Fibroblast of skin of left biceps (primary cell): ENCODE measurements around the gene LSMEM2.
"Not testable (repeated sequence)": the region's sequence is repeated elsewhere in the genome, so short reads cannot be mapped to it uniquely, and the experiment has no call there.

ENCODE experiments used
- DNase-seq, 2 experiments: peaks; one replicate each; pipeline ENCODE4 v3.0.0-alpha.2; 2013; ENCODE audit warnings: low read depth in 2 of 2

Gene LSMEM2

DNA sequence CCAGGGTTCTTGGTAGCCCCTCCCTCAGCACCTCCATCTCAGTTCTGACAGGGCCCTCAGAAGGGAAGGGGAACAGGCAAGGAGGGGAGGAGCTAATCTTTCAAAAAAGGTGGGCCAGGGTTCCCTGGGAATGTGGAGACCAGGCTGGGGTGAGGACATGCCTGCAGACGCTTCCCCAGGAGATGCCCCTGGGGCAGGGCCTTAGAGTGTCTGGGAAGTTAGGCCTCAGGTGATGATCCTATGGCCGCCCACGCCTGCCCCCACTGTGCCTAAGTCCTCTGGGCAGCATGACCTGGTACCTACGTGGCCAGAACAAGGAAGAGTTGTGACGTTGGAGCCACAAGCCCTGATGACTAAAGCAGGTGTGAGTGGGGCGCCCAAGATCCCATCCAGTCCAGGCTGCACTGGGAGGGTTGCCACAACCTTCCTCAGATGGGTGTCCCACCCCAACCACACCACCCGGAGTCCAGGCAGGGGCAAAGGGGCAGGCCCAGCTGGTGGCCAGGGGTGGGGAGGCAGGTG lies 13.9 kb upstream of the LSMEM2 start:
- no peak for DNase-seq

DNA sequence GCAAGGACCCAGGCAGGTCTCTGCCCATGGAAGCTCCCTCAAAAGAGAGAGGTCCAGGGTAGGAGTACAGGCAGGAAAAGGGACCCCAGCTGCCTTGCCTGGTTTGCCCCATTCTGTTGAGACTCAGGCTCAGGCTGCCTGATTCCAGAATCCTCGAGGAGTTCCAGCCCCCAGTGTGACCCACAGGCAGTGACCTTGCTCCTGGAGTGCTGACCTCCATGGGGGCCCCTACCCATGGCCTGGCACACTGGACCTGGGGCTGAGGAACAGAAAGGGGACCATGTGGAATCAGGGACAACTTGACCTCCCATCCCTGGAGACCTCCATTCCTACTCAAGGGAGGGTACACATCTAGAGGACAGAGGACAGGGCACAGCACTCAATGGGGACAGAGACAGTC lies 13.3 kb upstream of the LSMEM2 start:
- no peak for DNase-seq

GRCh38 chr3:50266017-50266416 lies 12.9 kb upstream of the LSMEM2 start:
- DNase-seq, result no peak

GRCh38 chr3:50266836-50267235 lies 12.1 kb upstream of the LSMEM2 start:
- no peak for DNase-seq

DNA sequence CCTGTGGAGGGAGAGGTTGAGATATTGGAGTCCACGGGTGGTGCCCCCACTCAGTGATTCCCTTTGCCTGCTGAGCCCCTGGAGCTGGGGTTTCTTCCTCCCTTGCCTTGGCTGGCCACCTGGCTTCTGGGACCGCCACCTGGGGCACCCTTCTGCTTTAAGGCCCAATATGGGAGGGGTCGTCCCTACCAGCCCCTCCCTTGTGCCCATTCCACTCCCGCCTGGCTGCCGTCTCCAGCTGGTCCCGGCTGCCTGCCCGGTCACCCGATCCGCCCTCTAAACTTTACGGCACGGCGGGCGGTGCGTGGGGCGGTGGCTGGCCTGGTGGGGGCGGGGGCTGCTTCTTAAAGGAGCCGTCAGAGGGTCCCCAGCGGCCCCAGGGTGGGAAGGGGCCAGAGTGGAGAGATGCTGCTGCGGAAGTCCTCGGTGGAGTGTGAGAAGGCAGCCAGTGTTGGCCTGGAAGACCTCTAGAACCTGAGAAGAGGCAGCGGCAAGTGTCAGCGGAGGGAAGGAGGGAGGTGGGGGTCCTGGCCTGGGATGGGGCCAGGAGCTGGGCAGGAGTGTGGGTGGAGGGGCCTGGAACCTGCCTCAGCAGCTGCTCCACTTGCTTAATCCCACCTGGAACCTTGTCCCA lies 11.5 kb upstream of the LSMEM2 start:
- DNase-seq, result no peak

- no peak for DNase-seq
Measured at GRCh38 chr3:50268276-50268675, 10.6 kb upstream of the LSMEM2 start.

- no peak for DNase-seq
Measured at GRCh38 chr3:50268703-50269451, 10.0 kb upstream of the LSMEM2 start, which contains the start of gene SEMA3B. Gene SEMA3B, plus strand, starts transcription at chr3:50269147. Its CDS starts 94 bp downstream, at chr3:50269241.

DNA sequence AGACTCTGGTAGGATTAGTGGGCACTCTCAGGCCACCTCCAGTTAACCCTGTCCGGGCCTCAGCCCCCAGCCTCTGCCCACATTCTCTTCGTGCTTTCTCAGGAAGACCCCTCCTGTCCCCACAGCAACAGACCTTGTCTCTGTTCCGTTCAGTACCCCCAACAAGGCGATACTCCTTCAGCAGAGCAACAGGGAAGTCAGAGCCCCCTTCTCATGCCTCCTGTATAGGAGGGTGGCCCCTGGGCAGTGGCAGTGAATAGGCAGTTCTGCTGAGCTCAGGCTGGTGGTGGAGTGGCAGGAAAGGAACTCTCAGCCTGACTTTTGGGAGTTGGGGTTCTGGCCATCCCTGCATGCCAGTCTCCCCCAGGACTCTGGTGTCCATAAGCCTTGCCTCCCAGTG lies 9.4 kb upstream of the LSMEM2 start:
- no peak for DNase-seq

- DNase-seq, result no peak
Measured at GRCh38 chr3:50269977-50270413, 8.9 kb upstream of the LSMEM2 start.

DNA sequence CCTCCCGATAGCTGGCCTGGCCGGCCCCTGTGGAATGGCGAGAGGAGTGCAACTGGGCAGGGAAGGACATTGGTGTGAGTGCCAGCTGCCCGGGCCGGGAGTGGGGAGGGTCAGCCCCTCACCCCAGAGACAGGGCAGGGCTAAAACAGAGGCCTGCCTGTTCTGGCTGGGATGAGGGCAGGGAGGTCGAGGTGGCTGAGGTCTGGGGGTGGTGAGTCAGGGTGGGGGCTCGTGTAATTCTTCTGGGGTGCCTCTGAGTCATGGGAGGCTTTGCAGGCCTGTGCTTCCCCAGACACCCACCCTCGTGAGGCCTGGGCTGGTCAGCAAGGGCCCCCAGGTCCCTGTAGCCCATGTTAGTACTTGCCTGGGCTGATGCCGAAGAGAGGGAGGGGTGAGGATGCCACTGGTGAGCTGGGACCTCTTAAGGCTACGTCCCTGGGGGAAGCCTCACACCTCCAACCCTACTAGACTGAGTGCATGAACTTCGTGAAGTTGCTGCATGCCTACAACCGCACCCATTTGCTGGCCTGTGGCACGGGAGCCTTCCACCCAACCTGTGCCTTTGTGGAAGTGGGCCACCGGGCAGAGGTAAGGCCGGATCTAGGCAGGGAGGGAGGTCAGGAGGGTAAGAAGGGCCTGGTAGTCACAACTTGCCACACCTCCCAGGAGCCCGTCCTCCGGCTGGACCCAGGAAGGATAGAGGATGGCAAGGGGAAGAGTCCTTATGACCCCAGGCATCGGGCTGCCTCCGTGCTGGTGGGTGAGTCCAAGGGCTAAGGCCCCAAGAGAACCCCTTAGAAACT lies 8.3 kb upstream of the LSMEM2 start:
- no peak for DNase-seq

DNA sequence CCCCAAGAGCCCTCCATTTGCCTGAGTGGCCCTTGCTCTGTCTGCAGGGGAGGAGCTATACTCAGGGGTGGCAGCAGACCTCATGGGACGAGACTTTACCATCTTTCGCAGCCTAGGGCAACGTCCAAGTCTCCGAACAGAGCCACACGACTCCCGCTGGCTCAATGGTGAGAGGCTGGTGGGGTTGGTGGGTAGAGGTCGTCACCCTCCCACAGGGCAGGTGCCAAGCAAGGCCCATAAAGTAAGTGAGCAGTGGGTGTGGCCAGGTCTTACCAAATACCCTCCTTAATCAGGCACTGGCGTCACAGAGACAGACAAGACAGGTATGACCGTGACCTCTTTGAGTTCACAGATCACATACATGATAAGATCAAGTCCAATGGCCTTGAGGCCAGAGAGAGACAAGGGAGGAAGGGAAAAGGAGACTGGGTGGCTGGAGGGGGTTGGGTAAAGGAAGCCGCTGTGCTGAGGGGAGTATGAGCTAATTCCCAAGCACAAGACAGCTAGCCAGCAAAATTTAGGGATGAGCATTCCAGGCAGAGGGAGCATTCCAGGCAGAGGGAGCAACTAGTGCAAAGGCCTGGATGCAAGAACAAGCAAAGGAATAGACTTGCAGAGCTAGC lies 7.5 kb upstream of the LSMEM2 start:
- DNase-seq, result no peak

DNA sequence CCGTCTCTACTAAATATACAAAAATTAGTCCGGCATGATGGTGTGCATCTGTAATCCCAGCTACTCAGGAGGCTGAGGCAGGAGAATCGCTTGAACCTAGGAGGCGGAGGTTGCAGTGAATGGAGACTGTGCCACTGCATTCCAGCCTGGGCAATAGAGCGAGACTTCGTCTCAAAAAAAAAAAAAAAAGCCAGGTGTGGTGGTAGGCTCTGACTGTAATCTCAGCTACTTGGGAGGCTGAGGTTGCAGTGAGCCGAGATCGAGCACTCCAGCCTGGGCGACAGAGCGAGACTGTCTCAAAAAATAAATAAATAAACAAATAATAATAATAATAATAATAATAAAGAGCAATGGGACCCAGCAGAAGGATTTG lies 6.4 kb upstream of the LSMEM2 start:
- not testable (repeated sequence) for DNase-seq

DNA sequence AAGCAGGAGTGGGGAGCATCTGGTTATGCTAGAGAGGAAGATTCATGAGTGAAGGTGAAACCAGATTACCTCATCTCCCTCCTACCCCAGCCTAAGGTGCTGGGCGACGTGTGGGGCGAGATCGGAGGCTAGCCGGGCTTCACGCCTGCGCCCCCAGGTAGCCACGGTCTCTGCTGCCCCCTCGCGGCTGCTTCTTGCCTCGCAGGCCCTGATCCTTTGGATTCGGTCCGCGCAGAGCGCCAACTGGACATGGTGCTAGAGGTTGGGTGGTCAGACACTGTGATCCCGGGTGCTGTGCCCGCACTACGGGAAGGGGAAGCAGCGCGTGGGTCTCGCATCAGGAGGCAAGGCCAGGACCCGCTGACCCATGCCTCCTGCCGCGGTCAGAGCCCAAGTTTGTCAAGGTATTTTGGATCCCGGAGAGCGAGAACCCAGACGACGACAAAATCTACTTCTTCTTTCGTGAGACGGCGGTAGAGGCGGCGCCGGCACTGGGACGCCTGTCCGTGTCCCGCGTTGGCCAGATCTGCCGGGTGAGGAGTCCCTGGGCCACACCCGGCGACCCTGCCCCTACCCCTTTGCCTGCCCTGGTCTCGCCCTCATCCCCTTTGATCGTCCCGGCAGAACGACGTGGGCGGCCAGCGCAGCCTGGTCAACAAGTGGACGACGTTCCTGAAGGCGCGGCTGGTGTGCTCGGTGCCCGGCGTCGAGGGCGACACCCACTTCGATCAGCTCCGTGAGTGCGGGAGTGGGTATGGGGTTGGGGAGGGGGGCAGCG lies 5.8 kb upstream of the LSMEM2 start:
- peak in 1 of 2 experiments; percentile 18 for DNase-seq

DNA sequence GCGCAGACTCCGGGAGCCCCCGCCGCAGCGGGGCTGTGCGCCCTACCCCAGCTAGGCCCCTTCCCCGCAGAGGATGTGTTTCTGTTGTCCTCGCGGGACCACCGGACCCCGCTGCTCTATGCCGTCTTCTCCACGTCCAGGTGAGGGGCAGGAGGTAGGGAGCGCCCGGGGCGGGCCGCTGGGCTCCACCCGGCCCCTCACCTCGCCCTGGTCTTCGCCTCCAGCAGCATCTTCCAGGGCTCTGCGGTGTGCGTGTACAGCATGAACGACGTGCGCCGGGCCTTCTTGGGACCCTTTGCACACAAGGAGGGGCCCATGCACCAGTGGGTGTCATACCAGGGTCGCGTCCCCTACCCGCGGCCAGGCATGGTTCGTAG lies 5.2 kb upstream of the LSMEM2 start:
- no peak for DNase-seq

DNA sequence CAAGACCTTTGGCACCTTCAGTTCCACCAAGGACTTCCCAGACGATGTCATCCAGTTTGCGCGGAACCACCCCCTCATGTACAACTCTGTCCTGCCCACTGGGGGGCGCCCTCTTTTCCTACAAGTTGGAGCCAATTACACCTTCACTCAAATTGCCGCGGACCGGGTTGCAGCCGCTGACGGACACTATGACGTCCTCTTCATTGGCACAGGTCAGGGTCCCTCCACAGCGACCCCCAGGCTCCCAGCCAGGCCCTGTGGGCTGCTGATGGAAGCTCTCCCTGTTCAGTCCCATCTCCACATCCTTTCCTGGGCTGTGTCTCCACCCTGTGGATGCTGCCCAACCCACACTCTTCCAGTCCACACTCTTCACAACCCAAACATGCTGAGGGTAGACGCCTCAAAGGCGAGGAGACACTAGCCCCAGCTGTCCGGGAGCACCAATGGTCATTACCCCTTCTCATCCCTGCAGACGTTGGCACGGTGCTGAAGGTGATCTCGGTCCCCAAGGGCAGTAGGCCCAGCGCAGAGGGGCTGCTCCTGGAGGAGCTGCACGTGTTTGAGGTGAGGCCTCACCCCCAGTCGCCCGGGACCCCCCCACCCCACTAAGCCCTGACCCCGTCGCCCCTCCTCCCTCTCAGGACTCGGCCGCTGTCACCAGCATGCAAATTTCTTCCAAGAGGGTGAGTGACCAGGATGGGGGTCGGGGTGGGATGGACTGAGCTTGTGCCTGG lies 4.3 kb upstream of the LSMEM2 start:
- no peak for DNase-seq

DNA sequence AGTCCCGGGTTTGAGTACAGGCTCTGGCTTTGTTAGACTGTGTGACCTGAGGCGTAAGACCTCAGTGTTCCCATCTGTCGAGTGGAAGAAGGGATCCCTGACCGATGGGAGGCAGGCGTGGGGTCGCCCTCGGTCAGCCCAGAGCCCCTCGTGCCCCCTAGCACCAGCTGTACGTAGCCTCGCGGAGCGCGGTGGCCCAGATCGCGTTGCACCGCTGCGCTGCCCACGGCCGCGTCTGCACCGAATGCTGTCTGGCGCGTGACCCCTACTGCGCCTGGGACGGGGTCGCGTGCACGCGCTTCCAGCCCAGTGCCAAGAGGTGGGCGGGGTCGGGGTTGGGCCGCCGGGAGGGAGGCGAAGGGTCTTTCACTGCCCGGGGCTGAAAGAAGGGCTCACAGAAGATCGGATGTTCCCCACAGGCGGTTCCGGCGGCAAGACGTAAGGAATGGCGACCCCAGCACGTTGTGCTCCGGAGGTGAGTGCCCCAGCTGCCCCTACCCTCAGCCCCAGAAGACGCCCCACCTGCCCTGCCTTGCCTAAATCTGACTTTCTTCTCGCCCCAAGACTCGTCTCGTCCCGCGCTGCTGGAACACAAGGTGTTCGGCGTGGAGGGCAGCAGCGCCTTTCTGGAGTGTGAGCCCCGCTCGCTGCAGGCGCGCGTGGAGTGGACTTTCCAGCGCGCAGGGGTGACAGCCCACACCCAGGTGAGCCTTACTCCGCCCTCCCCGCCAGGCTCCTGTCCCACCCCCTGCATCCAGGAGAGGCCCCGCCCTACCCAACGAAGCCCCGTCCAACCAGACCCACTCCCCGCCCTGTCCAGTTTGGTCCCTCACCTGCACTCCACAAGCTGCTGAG lies 3.5 kb upstream of the LSMEM2 start:
- DNase-seq, result no peak

GRCh38 chr3:50275996-50276761 lies 2.7 kb upstream of the LSMEM2 start:
- no peak for DNase-seq

- DNase-seq, result no peak
Measured at GRCh38 chr3:50276762-50277101, 2.2 kb upstream of the LSMEM2 start.
